Activated naive CD8-positive, alpha-beta T cell treated with anti-CD3 and anti-CD28 coated beads for 36 hours (primary cell): Measurements from ENCODE around the gene IRF2. TPM values are rescaled to one million over a fixed set of nuclear protein-coding genes. Genes with fewer than 3 reads are reported as not detected.
"Not testable (repeated sequence)": the region's sequence is repeated elsewhere in the genome, so short reads cannot be mapped to it uniquely, and the experiment has no call there.

ENCODE experiments used
- DNase-seq: peaks from one replicate; pipeline ENCODE4 v3.0.0; 2021
- H3K27ac Mint-ChIP-seq: one replicate; pipeline ENCODE4 v1.8.0; 2022; ENCODE audit warnings: mild to moderate bottlenecking, moderate library complexity, mixed read lengths
- H3K27me3 Mint-ChIP-seq: one replicate; pipeline ENCODE4 v1.8.0; 2022; ENCODE audit warnings: mild to moderate bottlenecking, mixed read lengths
- H3K36me3 Mint-ChIP-seq: one replicate; pipeline ENCODE4 v1.8.0; 2021; ENCODE audit warnings: mild to moderate bottlenecking, mixed read lengths
- H3K4me1 Mint-ChIP-seq: one replicate; pipeline ENCODE4 v1.8.0; 2021; ENCODE audit warnings: mixed read lengths
- H3K4me3 Mint-ChIP-seq: one replicate; pipeline ENCODE4 v1.8.0; 2022; ENCODE audit warnings: mild to moderate bottlenecking, moderate library complexity, mixed read lengths
- H3K9me3 Mint-ChIP-seq: one replicate; pipeline ENCODE4 v1.8.0; 2022; ENCODE audit warnings: mixed read lengths
- total RNA-seq, 2 experiments: library from RNA; stranded (reverse); gene quantifications; one replicate each; pipeline ENCODE4 v1.2.3, GENCODE V29; 2021

The IRF2 gene
- total RNA-seq, 2 experiments from 2014 or later: 49.1 to 61.4 TPM

GRCh38 chr4:184345573-184345922, 128.8 kb downstream of the IRF2 start:
- DNase-seq: no peak
- Mint-ChIP-seq H3K4me1 (peaks cover 31% of the 10 kb centered on the region), H3K4me3 (no peak overlapping the region), H3K27me3 (no peaks in the 10 kb centered on the region), H3K9me3 (no peaks in the 10 kb centered on the region), H3K36me3 (no peaks in the 10 kb centered on the region), H3K27ac (peak overlapping the region; percentile 52)

GRCh38 chr4:184344899-184345572, 129.3 kb downstream of the IRF2 start:
- H3K27me3 Mint-ChIP-seq: no peaks in the 10 kb centered on the region
- peaks cover 31% of the 10 kb centered on the region for H3K4me1 Mint-ChIP-seq
- no peaks in the 10 kb centered on the region for H3K9me3 Mint-ChIP-seq
- no peaks in the 10 kb centered on the region for H3K36me3 Mint-ChIP-seq
- no peak overlapping the region for H3K4me3 Mint-ChIP-seq
- H3K27ac Mint-ChIP-seq: no peak overlapping the region
- peak; percentile 16 for DNase-seq

DNA sequence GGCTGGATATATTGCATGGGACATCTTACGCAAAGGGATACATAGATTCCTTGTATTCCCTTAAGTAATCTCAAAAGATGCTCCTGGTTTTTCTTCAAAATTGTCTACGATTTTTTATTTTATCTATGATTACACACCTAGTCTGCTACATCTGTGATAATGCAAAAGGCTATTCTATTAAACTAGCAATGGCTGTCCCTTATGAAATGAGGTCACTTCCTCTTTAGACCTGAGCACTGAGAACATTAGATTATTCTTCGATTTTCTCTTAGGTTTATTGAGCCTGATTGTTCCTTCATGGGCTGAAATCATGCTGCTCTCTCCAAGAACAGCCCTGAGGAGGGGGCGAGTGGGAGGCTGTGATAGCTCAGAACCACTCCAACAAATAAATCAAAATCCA, 129.9 kb downstream of the IRF2 start:
- H3K4me1 Mint-ChIP-seq: peaks cover 31% of the 10 kb centered on the region
- H3K27ac Mint-ChIP-seq: no peak overlapping the region
- no peak for DNase-seq
- H3K4me3 Mint-ChIP-seq: peak overlapping the region; percentile 80
- H3K9me3 Mint-ChIP-seq: no peaks in the 10 kb centered on the region
- H3K36me3 Mint-ChIP-seq: no peaks in the 10 kb centered on the region
- H3K27me3 Mint-ChIP-seq: no peaks in the 10 kb centered on the region

- peak; percentile 39 for DNase-seq
- peak overlapping the region; percentile 80 for H3K4me3 Mint-ChIP-seq
- H3K27me3 Mint-ChIP-seq: no peaks in the 10 kb centered on the region
- H3K36me3 Mint-ChIP-seq: no peaks in the 10 kb centered on the region
- peaks cover 31% of the 10 kb centered on the region for H3K4me1 Mint-ChIP-seq
- H3K9me3 Mint-ChIP-seq: no peaks in the 10 kb centered on the region
- H3K27ac Mint-ChIP-seq: peak overlapping the region; percentile 47
Measured at GRCh38 chr4:184343502-184344177, 130.7 kb downstream of the IRF2 start.

DNA sequence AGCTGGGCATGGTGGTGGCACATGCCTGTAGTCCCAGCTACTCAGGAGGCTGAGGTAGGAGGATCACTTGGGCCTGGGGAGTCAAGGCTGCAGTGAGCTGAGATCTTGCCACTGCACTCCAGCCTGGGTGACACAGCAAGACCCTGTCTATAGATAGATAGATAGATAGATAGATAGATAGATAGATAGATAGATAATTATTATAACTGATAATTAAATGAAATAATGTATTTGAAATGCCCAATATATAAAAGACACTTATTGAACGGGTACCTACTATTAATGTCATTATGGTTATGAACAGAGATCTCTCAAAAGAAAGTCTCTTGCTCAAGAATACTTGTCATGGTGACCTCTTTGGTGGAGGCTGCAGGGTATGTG, 131.5 kb downstream of the IRF2 start:
- DNase-seq, H3K27ac Mint-ChIP-seq, H3K9me3 Mint-ChIP-seq, H3K36me3 Mint-ChIP-seq, H3K27me3 Mint-ChIP-seq: not testable (repeated sequence)
- H3K4me3 Mint-ChIP-seq: peak overlapping the region; percentile 80
- peaks cover 31% of the 10 kb centered on the region for H3K4me1 Mint-ChIP-seq

DNA sequence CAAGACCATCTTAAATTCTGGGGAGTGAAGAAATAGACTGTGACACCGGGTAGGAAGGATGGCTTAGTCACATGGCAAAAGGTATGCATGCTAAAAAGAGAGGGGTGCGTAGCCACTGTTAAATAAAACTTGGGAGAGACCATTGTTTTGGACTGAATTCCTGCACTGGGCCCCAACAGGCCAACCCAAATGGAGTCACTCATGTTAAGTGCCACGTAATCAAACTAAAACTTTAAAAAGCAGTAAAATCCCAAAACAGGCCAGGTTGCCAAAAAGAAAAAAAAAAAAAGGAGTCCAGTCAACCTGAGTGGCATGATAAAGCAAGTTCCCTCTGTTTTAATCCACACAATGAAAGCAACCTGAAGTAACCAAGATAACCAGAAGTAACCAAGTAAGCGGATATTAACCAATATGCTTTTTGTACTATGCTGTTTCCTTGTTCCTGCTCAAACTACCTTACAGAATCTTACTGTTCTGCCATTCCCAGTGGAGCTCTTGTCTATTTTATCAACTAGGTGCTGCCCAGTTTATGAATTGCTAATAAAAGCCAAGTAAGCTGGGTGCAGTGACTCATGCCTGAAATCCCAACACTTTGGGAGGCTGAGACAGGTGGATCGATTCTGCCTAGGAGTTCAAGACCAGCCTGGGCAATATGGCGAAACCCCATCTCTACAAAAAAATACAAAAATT, 132.0 kb downstream of the IRF2 start:
- Mint-ChIP-seq H3K4me1 (peaks cover 28% of the 10 kb centered on the region), H3K27me3 (no peaks in the 10 kb centered on the region), H3K27ac (no peak overlapping the region), H3K36me3 (peaks cover 4% of the 10 kb centered on the region), H3K4me3 (peak overlapping the region; percentile 18), H3K9me3 (no peaks in the 10 kb centered on the region)
- DNase-seq: no peak

GRCh38 chr4:184339398-184340193, 134.8 kb downstream of the IRF2 start:
- not testable (repeated sequence) for DNase-seq, H3K9me3 Mint-ChIP-seq, H3K36me3 Mint-ChIP-seq, H3K27ac Mint-ChIP-seq, H3K4me3 Mint-ChIP-seq, H3K27me3 Mint-ChIP-seq
- H3K4me1 Mint-ChIP-seq: peaks cover 31% of the 10 kb centered on the region

- H3K27me3 Mint-ChIP-seq: no peaks in the 10 kb centered on the region
- no peak overlapping the region for H3K4me3 Mint-ChIP-seq
- H3K36me3 Mint-ChIP-seq: peaks cover 12% of the 10 kb centered on the region
- no peak for DNase-seq
- H3K27ac Mint-ChIP-seq: no peak overlapping the region
- peaks cover 8% of the 10 kb centered on the region for H3K9me3 Mint-ChIP-seq
- H3K4me1 Mint-ChIP-seq: peaks cover 17% of the 10 kb centered on the region
Measured at GRCh38 chr4:184337907-184338306, 136.4 kb downstream of the IRF2 start.

Other genes with a start within 250 kb of the IRF2 start
- gene CASP3, start 174.9 kb upstream of the IRF2 start, total RNA-seq: 10 to 100 TPM; 72.0 to 72.2 TPM
- gene PRIMPOL, start 175.2 kb upstream of the IRF2 start, total RNA-seq: 10 to 100 TPM; 17.7 to 18.1 TPM